ENCODE results near the gene ZNF672. TPM values are rescaled to one million over a fixed set of nuclear protein-coding genes. Genes with fewer than 3 reads are reported as not detected.

ZNF672 gene
- total RNA-seq, 2 donors from 2014 or later, result 41.6 to 42.2 TPM

- DNase-seq (no peak), ATAC-seq (peak; percentile 35 to 59)
- intact Hi-C loops (cut with DNase I), result no loop called here
Observed at GRCh38 chr1:248810727-248811513, 27.1 kb upstream of the ZNF672 start.

DNA sequence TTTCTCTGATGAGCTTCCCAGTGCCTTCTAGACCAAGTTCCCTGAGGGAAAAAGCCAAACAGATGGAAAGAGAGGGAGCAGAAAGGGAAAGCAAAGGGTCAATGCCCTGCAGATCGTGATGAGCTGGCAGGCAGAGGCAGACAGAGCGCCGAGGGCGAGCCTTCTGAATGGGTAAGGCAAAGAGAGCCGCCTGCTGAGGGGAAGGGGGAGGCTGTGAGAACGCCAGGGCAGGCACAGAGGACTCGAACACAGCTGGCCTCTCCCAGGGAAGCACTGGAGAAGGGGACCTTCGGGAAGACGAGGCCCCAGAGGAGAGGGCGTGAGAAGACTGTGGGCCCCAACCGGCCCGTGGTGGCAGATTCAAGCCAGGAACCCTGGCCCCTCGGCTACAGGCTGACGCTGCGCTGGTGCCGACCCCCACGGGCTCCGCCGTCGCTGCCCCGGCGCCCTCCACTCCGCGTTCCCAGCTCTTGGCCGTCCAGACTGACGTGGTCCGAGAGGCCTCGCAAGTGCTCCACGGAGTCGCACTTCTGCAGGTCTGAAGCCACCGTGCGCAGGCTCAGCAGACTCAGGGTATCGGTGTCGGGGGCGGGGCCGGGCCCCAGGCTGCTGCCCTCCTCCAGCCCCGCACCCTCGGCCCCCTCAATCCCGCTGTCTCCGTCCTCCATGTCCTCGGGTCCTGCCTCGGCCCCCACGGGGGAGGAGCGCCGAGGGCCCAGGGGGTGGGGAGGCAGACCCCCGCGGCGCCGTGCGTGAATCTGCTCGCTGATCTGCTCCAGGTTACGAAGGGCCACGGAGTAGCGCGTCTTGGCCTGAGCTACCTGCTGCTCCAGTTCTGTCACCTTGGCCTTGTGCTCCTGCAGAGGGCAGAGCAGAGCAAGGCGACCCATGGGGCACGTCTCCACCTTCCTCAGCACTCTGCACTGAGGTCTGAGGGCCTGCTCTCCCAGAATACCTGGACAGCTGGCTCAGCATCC is 26.2 kb upstream of the ZNF672 start:
- intact Hi-C loops (cut with DNase I), result no loop called here
- ATAC-seq (no peak), DNase-seq (no peak)

GRCh38 chr1:248812736-248813425 is 25.1 kb upstream of the ZNF672 start:
- intact Hi-C loops (cut with DNase I), result no loop called here
- DNase-seq (no peak), ATAC-seq (no peak)

- DNase-seq, result no peak
- ATAC-seq, result no peak
- intact Hi-C loops (cut with DNase I), result no loop called here
Observed at GRCh38 chr1:248813546-248813945, 24.5 kb upstream of the ZNF672 start.

GRCh38 chr1:248814351-248814750 is 23.7 kb upstream of the ZNF672 start:
- no peak for DNase-seq
- ATAC-seq, result no peak
- intact Hi-C loops (cut with DNase I), result no loop called here

DNA sequence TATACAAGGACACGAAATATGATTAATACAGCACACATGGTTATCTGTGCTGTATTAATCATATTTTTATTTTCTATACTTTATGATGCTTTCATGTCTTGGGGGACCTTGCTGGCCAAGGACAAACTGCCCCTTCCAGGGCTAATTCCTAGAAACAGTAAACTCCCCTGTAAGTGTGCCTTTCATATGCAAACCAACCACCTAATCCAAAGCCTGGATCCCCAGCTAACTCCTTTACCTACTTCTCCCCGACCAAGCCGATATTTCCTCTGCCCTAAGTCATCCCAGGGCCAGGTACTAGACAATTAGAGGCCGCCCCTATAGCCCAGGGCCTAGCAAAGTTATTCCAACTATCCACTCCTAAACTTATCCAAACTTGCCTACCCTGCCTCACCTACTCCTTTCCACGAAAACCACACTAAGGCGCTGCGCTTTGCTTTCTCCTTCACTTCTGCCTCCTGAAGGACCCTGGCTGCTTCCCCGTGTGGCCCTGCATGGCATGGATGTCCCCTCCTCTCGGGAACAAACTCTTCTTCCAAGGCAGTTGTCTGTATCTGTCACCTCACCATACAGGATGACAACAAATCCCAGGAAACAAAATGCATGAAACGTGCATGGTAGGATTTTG is 22.5 kb upstream of the ZNF672 start:
- DNase-seq (no peak), ATAC-seq (no peak)
- intact Hi-C loops (cut with DNase I), result no loop called here

- ATAC-seq, result no peak
- DNase-seq, result no peak
- intact Hi-C loops (cut with DNase I), result no loop called here
Observed at GRCh38 chr1:248816042-248816851, 21.8 kb upstream of the ZNF672 start.

DNA sequence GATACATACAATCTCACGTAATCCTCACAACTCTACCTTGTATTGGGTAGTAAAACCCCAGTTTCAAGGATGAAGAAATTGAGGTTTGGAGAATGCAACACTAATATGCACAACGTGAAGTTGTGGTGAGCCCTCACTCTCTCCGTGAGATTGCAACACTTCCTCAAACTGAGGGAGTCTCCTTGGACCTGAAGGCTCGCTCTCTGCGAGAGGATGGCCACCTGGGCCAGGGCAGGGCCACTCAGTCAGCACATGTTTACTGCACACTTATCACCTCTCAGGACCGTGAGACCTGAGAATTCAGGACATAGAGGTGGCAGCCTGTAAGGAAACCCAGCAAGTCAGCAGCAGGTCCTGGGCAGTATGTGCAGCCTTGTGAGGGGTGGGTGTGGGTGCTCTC is 21.0 kb upstream of the ZNF672 start:
- DNase-seq, result no peak
- intact Hi-C loops (cut with DNase I), result no loop called here
- no peak for ATAC-seq

GRCh38 chr1:248818505-248819374 is 19.3 kb upstream of the ZNF672 start:
- ATAC-seq (peak in 1 of 2 donors; percentile 33), DNase-seq (no peak)
- intact Hi-C loops (cut with DNase I), result no loop called here

DNA sequence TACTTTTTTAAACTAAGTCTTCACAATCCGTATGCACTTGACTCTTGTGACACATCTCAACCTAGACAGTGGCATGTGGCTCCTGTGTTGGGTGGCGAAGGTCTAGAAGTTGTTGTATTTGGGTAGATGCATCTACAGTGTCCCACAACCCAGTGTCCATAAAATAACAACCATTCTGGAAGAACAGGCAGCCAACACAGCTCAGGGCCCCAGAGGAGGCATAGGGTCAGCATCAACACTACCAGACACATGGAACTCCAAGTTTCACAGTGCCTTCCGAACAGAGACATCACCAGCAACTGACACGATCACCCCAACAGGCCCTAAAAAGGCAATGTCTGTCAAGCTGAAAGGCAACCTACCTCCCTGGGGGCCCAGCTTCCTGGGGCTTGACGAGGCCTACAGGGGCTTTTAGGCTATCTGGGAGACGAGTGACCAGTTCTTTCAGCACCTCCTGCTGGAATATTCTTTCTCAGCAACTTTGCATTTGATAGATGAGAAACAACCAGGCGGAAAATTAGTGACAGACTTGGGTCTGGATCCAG is 17.9 kb upstream of the ZNF672 start:
- DNase-seq, result no peak
- ATAC-seq, result no peak
- intact Hi-C loops (cut with DNase I), result no loop called here

DNA sequence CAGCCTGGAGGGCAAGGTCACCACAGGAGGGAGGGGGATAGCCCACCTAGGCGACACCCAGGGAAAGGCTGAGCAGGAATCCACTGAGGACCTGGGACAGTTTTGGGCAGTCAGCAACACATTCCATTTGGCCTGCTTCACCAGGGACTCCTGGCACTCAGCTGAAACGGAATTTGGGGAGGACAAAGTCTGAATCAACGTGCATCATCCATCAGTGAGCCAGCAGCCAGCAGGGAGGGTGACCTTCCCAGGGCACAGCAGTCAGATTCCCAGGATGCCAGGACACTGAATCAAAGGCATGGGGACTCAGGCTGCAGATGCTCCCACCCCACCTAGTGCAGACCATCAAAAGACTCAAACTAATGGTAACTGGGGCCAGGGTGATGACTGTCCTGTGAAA is 16.9 kb upstream of the ZNF672 start:
- ATAC-seq (peak in 1 of 2 donors; percentile 22), DNase-seq (no peak)
- intact Hi-C loops (cut with DNase I), result no loop called here

DNA sequence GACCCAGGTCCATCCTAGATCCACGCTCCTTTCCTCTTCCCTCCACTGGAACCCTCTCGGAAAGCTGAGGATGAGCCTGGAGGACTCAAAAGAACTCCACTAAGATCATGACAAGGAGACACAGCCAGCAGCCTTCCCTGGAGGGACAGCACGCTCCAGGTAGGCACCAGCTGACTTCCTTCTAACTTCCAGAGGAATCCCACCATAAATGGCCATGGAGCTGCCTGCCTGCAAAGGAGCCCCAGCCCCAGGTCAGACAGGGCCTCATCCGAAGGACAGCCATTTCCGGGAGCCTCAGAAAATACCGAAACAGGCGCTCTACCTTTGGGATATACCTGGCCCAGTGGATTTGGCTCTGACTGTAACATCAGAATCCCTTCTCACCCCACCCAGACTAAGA is 16.4 kb upstream of the ZNF672 start:
- no peak for DNase-seq
- intact Hi-C loops (cut with DNase I), result no loop called here
- ATAC-seq, result no peak

DNA sequence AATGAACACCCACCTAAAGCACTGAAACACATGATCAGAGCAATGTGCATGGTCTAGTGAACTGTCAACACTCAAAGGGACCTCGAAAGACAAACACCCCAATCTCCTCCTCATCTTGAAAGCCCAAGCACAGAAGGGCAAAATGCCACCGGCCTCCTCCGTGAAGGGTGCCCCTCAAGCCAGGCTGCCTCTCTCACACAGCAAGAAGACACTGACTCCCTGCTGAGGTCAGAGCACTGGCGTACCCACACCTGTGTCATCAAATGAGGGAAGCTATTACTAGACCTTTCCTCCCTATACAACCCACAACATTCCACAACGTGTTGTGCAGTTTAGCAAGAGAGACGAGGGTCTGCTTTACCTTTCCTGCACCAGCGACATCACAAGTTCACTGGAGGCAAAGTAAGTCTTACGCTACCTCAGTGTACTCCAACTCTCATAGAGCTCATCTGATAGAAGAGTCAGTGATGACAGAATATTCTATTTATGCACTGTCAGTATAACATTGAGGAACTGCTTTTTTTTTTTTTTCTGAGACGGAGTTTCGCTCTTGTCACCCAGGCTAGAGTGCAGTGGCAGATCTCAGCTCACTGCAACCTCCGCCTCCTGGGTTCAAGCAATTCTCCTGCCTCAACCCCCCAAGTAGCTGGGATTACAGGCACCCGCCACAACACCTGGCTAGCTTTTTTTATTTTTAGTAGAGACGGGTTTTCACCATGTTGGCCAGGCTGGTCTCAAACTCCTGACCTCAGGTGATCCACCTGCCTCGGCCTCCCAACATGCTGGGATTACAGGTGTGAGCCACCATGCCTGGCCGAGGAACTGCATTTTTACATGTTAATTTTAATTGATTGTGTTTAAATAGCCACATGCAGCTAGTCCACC is 15.6 kb upstream of the ZNF672 start:
- ATAC-seq (no peak), DNase-seq (no peak)
- intact Hi-C loops (cut with DNase I), result no loop called here

GRCh38 chr1:248823517-248824001 is 14.5 kb upstream of the ZNF672 start:
- intact Hi-C loops (cut with DNase I), result no loop called here
- ATAC-seq, result no peak
- no peak for DNase-seq

DNA sequence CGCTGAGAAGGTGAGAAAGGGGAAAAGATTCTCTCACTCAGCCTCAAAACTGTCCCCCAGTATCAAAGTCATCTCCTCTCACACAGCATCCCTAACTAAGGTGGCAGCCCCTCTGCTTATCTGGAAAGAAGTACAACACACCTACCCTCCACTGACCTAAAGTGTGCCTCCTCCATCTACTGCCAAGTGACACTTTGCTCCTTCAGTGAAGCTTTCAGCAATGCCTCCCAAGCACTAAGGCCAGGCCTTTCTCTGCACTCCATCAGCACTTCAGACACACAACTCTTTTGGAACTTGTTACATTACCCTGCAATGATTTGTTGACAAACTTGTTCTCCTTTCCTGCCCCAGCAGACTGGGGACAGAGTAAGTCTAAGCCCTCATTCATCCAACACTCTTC is 13.7 kb upstream of the ZNF672 start:
- no peak for ATAC-seq
- DNase-seq, result no peak

DNA sequence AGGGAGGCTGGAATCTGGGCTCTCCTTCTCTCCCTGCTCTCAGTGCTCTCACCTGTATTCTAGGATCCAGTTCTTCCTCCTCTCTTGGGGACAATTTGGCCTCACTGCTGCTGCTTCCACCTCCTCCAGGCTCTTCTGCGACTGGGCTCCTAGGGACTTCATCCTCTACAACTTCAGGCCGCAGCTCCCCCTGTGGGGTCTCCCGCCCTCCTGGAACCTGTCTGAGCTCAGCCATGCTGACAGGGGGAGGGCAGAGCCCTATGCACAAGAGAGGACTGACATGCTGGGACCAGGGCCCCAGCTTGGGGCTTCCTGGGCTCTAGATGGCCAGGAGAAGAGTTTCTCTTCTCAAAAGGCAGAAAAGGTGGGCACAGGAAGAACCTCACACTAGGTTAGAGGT is 13.3 kb upstream of the ZNF672 start:
- DNase-seq (no peak), ATAC-seq (no peak)
- intact Hi-C loops (cut with DNase I), result no loop called here

More for the DNA sequence above, 13.7 kb upstream of the ZNF672 start:
- intact Hi-C loops (cut with DNase I), result no loop called here

All from left cardiac atrium (tissue), 4 donors.